ENCODE data around the gene RLN2. TPM values are rescaled to one million over a fixed set of nuclear protein-coding genes. Genes with fewer than 3 reads are reported as not detected.
"Not testable (repeated sequence)": the region's sequence is repeated elsewhere in the genome, so short reads cannot be mapped to it uniquely, and the experiment has no call there.

RLN2 gene
- total RNA-seq, 4 donors from 2014 or later, result not detected

- Histone ChIP-seq H3K4me1 (no peaks in the 10 kb centered on the region), H3K4me3 (replicated peaks in 1 of 3) (no peak overlapping the region), H3K9me3 (no peaks in the 10 kb centered on the region), H3K27me3 (no peaks in the 10 kb centered on the region), H3K36me3 (no peaks in the 10 kb centered on the region), H3K27ac (no peak overlapping the region)
- intact Hi-C loops (cut with DNase I), result no loop called here
- WGBS, 2 donors, result 19 to 36% methylated on average over 6 to 9 of the region's 10 CpGs
- TF ChIP-seq, protein P1, sequence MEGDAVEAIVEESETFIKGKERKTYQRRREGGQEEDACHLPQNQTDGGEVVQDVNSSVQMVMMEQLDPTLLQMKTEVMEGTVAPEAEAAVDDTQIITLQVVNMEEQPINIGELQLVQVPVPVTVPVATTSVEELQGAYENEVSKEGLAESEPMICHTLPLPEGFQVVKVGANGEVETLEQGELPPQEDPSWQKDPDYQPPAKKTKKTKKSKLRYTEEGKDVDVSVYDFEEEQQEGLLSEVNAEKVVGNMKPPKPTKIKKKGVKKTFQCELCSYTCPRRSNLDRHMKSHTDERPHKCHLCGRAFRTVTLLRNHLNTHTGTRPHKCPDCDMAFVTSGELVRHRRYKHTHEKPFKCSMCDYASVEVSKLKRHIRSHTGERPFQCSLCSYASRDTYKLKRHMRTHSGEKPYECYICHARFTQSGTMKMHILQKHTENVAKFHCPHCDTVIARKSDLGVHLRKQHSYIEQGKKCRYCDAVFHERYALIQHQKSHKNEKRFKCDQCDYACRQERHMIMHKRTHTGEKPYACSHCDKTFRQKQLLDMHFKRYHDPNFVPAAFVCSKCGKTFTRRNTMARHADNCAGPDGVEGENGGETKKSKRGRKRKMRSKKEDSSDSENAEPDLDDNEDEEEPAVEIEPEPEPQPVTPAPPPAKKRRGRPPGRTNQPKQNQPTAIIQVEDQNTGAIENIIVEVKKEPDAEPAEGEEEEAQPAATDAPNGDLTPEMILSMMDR (IDR thresholded peaks at IDR 0.05), result peak in 1 of 6 experiments; percentile 10
- no peak for TF ChIP-seq POLR2A (IDR thresholded peaks at IDR 0.05)
- peak; percentile 77 to 79 for DNase-seq
These were observed 22.5 kb upstream of the RLN2 start for GRCh38 chr9:5326893-5327548.

GRCh38 chr9:5326187-5326586 lies 21.7 kb upstream of the RLN2 start:
- Histone ChIP-seq H3K36me3 (no peaks in the 10 kb centered on the region), H3K27me3 (no peaks in the 10 kb centered on the region), H3K4me1 (no peaks in the 10 kb centered on the region), H3K4me3 (replicated peaks in 1 of 3) (no peak overlapping the region), H3K27ac (no peak overlapping the region), H3K9me3 (no peaks in the 10 kb centered on the region)
- no peak for DNase-seq
- intact Hi-C loops (cut with DNase I), result no loop called here
- no peak for TF ChIP-seq POLR2A (IDR thresholded peaks at IDR 0.05)
- TF ChIP-seq, protein P1 (IDR thresholded peaks at IDR 0.05), result no peak

DNA sequence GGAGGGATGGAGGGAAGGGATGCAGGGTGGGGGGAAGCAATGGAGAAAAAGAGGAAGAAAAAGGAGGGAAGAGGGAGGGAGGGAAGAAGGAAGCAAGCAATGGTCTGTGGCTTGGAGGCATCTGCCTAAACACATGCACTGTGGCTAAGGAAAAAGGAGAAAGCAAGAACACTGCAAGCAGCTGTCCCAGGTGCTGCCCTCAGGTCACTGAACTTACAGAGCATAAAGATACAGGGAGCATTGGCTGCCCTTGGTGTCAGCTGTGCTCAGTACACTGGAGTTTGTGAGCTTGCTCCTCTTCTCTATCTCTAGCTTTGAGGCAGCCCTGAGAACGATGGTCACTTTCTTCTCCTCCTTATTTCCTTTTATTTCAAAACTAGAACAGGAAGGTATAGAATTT lies 17.1 kb upstream of the RLN2 start:
- intact Hi-C loops (cut with DNase I); H3K4me3 ChIP-seq (replicated peaks in 1 of 3): not testable (repeated sequence)
- WGBS, 2 donors, result 67 to 72% methylated on average over 1 of the region's 1 CpG

DNA sequence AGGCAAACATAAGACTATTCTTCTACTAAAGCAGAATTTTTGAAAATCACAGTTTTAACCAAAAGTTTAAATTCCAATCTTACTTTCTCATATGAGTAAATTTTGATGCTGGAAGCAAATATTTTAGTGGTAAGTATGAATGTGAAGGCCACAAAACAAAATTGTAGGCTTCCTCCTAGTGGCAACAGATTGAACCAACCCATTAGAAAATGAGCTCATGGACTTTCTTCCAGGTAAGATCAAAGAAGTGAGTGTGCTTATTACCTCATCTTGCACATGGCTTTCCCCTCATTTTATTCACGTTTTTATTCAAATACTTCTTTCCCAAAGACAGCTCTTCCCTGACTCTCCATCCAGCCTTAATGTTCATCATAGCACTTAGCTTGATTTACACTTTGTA lies 16.5 kb upstream of the RLN2 start:
- intact Hi-C loops (cut with DNase I), result no loop called here
- Histone ChIP-seq H3K4me3 (replicated peaks in 1 of 3) (no peak overlapping the region), H3K4me1 (no peaks in the 10 kb centered on the region), H3K36me3 (no peaks in the 10 kb centered on the region), H3K9me3 (no peaks in the 10 kb centered on the region), H3K27me3 (no peaks in the 10 kb centered on the region), H3K27ac (no peak overlapping the region)
- TF ChIP-seq, protein P1 (IDR thresholded peaks at IDR 0.05), result no peak
- no peak for TF ChIP-seq POLR2A (IDR thresholded peaks at IDR 0.05)
- 37 to 42% methylated on average over 1 of the region's 1 CpG for WGBS, 2 donors
- no peak for DNase-seq

More for the DNA sequence above, 17.1 kb upstream of the RLN2 start:
- not testable (repeated sequence) for H3K27ac ChIP-seq, H3K27me3 ChIP-seq, H3K9me3 ChIP-seq, H3K4me1 ChIP-seq, H3K36me3 ChIP-seq, DNase-seq

GRCh38 chr9:5316406-5316805 lies 11.9 kb upstream of the RLN2 start:
- H3K27ac ChIP-seq; intact Hi-C loops (cut with DNase I); H3K27me3 ChIP-seq; H3K36me3 ChIP-seq; DNase-seq; H3K4me1 ChIP-seq; H3K4me3 ChIP-seq (replicated peaks in 1 of 3); H3K9me3 ChIP-seq: not testable (repeated sequence)
- WGBS, 2 donors, result 96 to 100% methylated on average over 1 of the region's 1 CpG

GRCh38 chr9:5315187-5315923 lies 10.8 kb upstream of the RLN2 start:
- no peaks in the 10 kb centered on the region for H3K36me3 ChIP-seq
- no peak overlapping the region for H3K27ac ChIP-seq
- no peak for DNase-seq
- 69 to 70% methylated on average over 4 of the region's 4 CpGs for WGBS, 2 donors
- no peaks in the 10 kb centered on the region for H3K9me3 ChIP-seq
- TF ChIP-seq, protein P1 (IDR thresholded peaks at IDR 0.05), result no peak
- TF ChIP-seq POLR2A (IDR thresholded peaks at IDR 0.05), result no peak
- H3K4me1 ChIP-seq, result no peaks in the 10 kb centered on the region
- no peaks in the 10 kb centered on the region for H3K27me3 ChIP-seq
- intact Hi-C loops (cut with DNase I), result no loop called here
- no peak overlapping the region for H3K4me3 ChIP-seq (replicated peaks in 1 of 3)
